ENCODE data around the gene TNP2.
"Not testable (repeated sequence)": the region's sequence is repeated elsewhere in the genome, so short reads cannot be mapped to it uniquely, and the experiment has no call there.

The TNP2 gene

GRCh38 chr16:11292076-11292748 lies 23.1 kb upstream of the TNP2 start:
- TF ChIP-seq POU2F2 (IDR thresholded peaks at IDR 0.05; ENCODE audit: low read depth, low read length) (no peak), POLR2AphosphoS5 (IDR thresholded peaks at IDR 0.05; ENCODE audit: low read depth, low read length) (no peak), SPI1 (IDR thresholded peaks at IDR 0.05; ENCODE audit: low read depth, low read length) (no peak), PAX5 (IDR thresholded peaks at IDR 0.05; ENCODE audit: insufficient read depth, low read length, severe bottlenecking) (no peak)
- no peak for DNase-seq (ENCODE audit: insufficient read length, low spot score)
- no peak for FAIRE-seq

GRCh38 chr16:11291091-11291703 lies 22.1 kb upstream of the TNP2 start:
- TF ChIP-seq POLR2AphosphoS5 (IDR thresholded peaks at IDR 0.05; ENCODE audit: low read depth, low read length) = no peak
- no peak for TF ChIP-seq POU2F2 (IDR thresholded peaks at IDR 0.05; ENCODE audit: low read depth, low read length)
- no peak for TF ChIP-seq POLR2A (IDR thresholded peaks at IDR 0.05; ENCODE audit: low read depth, low read length)
- FAIRE-seq (no peak), DNase-seq (ENCODE audit: insufficient read length, low spot score) (no peak)

- TF ChIP-seq SPI1 (IDR thresholded peaks at IDR 0.05; ENCODE audit: low read depth, low read length) (no peak), POU2F2 (IDR thresholded peaks at IDR 0.05; ENCODE audit: low read depth, low read length) (no peak), PAX5 (IDR thresholded peaks at IDR 0.05; ENCODE audit: insufficient read depth, low read length, severe bottlenecking) (no peak), POLR2A (IDR thresholded peaks at IDR 0.05; ENCODE audit: low read depth, low read length) (no peak), POLR2AphosphoS5 (IDR thresholded peaks at IDR 0.05; ENCODE audit: low read depth, low read length) (no peak), TAF1 (IDR thresholded peaks at IDR 0.05; ENCODE audit: low read depth, low read length) (no peak)
- DNase-seq (ENCODE audit: insufficient read length, low spot score) (no peak), FAIRE-seq (no peak)
Observed at GRCh38 chr16:11290102-11290893, 21.2 kb upstream of the TNP2 start.

- not testable (repeated sequence) for DNase-seq (ENCODE audit: insufficient read length, low spot score); FAIRE-seq
Observed at GRCh38 chr16:11289696-11290095, 20.6 kb upstream of the TNP2 start.

- DNase-seq (ENCODE audit: insufficient read length, low spot score) (no peak), FAIRE-seq (no peak)
- TF ChIP-seq POLR2A (IDR thresholded peaks at IDR 0.05; ENCODE audit: low read depth, low read length) (no peak), SPI1 (IDR thresholded peaks at IDR 0.05; ENCODE audit: low read depth, low read length) (no peak), TAF1 (IDR thresholded peaks at IDR 0.05; ENCODE audit: low read depth, low read length) (no peak), POU2F2 (IDR thresholded peaks at IDR 0.05; ENCODE audit: low read depth, low read length) (no peak), PAX5 (IDR thresholded peaks at IDR 0.05; ENCODE audit: insufficient read depth, low read length, severe bottlenecking) (no peak), POLR2AphosphoS5 (IDR thresholded peaks at IDR 0.05; ENCODE audit: low read depth, low read length) (no peak)
Observed at GRCh38 chr16:11289202-11289601, 20.1 kb upstream of the TNP2 start.

- DNase-seq (ENCODE audit: insufficient read length, low spot score) = no peak
- no peak for TF ChIP-seq POU2F2 (IDR thresholded peaks at IDR 0.05; ENCODE audit: low read depth, low read length)
- TF ChIP-seq PAX5 (IDR thresholded peaks at IDR 0.05; ENCODE audit: insufficient read depth, low read length, severe bottlenecking) = no peak
- TF ChIP-seq TAF1 (IDR thresholded peaks at IDR 0.05; ENCODE audit: low read depth, low read length) = no peak
- no peak for TF ChIP-seq POLR2AphosphoS5 (IDR thresholded peaks at IDR 0.05; ENCODE audit: low read depth, low read length)
- no peak for TF ChIP-seq SPI1 (IDR thresholded peaks at IDR 0.05; ENCODE audit: low read depth, low read length)
- TF ChIP-seq POLR2A (IDR thresholded peaks at IDR 0.05; ENCODE audit: low read depth, low read length) = no peak
Observed at GRCh38 chr16:11285842-11286241, 16.7 kb upstream of the TNP2 start.

GRCh38 chr16:11283820-11284248 lies 14.7 kb upstream of the TNP2 start:
- no peak for FAIRE-seq
- no peak for TF ChIP-seq POLR2A (IDR thresholded peaks at IDR 0.05; ENCODE audit: low read depth, low read length)
- no peak for DNase-seq (ENCODE audit: insufficient read length, low spot score)

More at GRCh38 chr16:11285842-11286241, 16.7 kb upstream of the TNP2 start:
- no peak for FAIRE-seq

GRCh38 chr16:11280616-11281522 lies 11.7 kb upstream of the TNP2 start, which contains the start of gene PRM1:
Gene PRM1, minus strand, starts transcription at chr16:11281330. Its CDS starts 92 bp downstream, at chr16:11281238.
- FAIRE-seq (no peak), DNase-seq (ENCODE audit: insufficient read length, low spot score) (no peak)
- TF ChIP-seq TAF1 (IDR thresholded peaks at IDR 0.05; ENCODE audit: low read depth, low read length) = no peak
- no peak for TF ChIP-seq POLR2AphosphoS5 (IDR thresholded peaks at IDR 0.05; ENCODE audit: low read depth, low read length)
- TF ChIP-seq SPI1 (IDR thresholded peaks at IDR 0.05; ENCODE audit: low read depth, low read length) = no peak
- TF ChIP-seq POLR2A (IDR thresholded peaks at IDR 0.05; ENCODE audit: low read depth, low read length) = no peak
- TF ChIP-seq PAX5 (IDR thresholded peaks at IDR 0.05; ENCODE audit: insufficient read depth, low read length, severe bottlenecking) = no peak
- TF ChIP-seq POU2F2 (IDR thresholded peaks at IDR 0.05; ENCODE audit: low read depth, low read length) = no peak
